ENCODE results near the gene WFDC1.
A peak's percentile ranks its signal among the peaks of the same experiment; 100 is the strongest.

WFDC1 gene

GRCh38 chr16:84294531-84295142, at the start of gene WFDC1:
Gene WFDC1 (plus strand): TSS chr16:84294878. CDS start chr16:84294972, 94 bp downstream.
- peak; percentile 76 for DNase-seq

- no peak for DNase-seq
Measured at GRCh38 chr16:84245956-84246678, 48.6 kb upstream of the WFDC1 start.

DNA sequence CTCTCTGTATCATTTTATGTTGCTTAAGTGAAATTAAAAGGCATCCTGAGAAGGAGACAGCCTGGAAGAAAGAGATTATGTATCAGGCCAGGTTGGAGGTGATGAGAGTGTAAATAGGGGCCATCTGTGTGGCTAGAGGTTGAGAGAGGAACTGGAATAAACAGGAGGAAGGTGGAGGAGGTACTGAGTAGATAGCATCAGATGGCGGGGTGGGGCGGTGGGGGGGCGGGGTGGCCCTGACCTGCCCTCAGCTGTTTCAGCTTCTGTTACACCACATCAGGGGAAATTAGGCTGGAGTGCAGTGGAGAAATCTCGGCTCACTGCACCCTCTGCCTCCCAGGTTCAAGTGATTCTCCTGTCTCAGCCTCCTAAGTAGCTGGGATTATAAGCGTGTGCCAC, 48.0 kb upstream of the WFDC1 start:
- DNase-seq, result no peak

- DNase-seq, result no peak
Measured at GRCh38 chr16:84247331-84247730, 47.3 kb upstream of the WFDC1 start.

DNA sequence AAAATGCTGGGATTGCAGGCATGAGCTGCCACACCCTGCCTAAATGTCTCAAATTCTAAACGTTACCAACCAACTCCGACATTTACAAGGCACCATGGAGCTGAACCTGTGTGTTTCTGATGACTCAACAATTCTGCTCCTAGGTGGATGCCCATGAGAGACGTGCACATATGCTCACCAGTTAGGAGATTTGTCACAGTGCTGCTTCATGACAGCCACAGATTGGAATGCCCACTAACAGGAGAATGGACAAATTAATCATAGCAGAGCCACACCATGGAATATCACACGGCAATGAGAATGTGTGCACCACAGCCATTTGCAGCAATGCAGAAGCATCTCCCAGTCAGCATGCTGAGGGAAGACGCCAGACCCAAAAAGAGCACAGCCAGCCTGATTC, 46.8 kb upstream of the WFDC1 start:
- no peak for DNase-seq

- no peak for DNase-seq
Measured at GRCh38 chr16:84252184-84252583, 42.5 kb upstream of the WFDC1 start.

- no peak for DNase-seq
Measured at GRCh38 chr16:84253173-84253572, 41.5 kb upstream of the WFDC1 start.

DNA sequence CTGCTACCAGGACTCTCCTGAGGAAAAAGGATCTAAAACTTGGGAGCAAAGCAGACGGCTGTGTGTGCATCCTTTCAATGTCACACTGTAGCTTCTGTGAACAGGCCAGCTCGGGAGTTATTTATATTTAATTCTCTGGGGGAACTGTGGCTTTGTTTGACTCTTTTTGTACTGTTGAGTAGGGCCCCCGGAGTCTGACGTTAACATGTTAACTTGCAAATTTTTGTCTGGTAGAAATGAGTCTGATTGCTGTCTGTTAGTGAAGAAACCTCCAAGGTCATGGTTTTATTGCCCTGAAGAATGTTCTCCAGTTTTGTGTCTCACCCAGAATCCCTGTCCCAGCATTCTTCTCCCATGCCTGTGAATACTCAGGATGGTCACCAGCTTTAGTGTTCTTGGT, 40.6 kb upstream of the WFDC1 start:
- no peak for DNase-seq

- DNase-seq, result no peak
Measured at GRCh38 chr16:84255050-84255810, 39.4 kb upstream of the WFDC1 start.

GRCh38 chr16:84258266-84258665, 36.4 kb upstream of the WFDC1 start:
- no peak for DNase-seq

- DNase-seq, result no peak
Measured at GRCh38 chr16:84259691-84260090, 35.0 kb upstream of the WFDC1 start.

- DNase-seq, result no peak
Measured at GRCh38 chr16:84260766-84261554, 33.7 kb upstream of the WFDC1 start.

DNA sequence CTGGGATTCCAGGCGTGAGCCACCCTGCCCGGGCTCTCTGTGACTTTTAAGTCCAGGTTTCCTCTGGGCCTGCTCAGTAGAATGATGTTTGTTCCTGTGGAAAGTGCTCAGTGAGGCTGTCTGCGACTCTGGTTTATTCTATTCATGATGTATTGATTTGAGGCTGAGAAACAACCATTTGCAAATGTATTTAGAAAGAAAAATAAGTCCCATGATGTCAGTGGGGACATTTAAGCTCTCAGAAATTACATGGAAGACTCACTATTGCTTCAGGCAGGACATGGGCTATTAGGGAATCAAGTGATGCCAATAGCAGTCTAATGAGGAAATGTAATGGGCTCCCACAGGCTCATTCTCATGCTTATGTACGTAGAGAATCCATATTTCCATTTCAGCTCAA, 32.6 kb upstream of the WFDC1 start:
- no peak for DNase-seq

GRCh38 chr16:84262939-84263338, 31.7 kb upstream of the WFDC1 start:
- DNase-seq, result no peak

DNA sequence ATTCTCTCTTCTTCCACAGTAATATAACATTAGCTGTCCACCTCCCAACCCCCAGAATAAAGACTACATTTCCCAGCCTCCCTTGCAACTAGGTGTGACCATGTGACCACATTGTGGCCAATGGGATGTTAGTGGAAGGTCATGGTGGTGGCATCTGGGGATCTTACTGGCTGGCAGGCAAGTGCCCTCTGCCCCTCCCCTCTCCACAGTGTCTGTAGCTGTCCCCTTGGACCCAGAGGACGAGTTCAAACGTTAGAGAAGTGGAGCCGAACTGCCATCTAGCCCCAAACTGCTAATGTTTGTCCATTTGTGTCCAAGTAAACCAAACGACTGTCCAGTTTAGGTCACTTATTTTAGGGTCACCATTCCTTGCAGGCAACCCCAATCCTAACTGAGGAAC, 28.2 kb upstream of the WFDC1 start:
- DNase-seq, result peak; percentile 53

GRCh38 chr16:84267380-84267779, 27.3 kb upstream of the WFDC1 start:
- DNase-seq, result no peak

DNA sequence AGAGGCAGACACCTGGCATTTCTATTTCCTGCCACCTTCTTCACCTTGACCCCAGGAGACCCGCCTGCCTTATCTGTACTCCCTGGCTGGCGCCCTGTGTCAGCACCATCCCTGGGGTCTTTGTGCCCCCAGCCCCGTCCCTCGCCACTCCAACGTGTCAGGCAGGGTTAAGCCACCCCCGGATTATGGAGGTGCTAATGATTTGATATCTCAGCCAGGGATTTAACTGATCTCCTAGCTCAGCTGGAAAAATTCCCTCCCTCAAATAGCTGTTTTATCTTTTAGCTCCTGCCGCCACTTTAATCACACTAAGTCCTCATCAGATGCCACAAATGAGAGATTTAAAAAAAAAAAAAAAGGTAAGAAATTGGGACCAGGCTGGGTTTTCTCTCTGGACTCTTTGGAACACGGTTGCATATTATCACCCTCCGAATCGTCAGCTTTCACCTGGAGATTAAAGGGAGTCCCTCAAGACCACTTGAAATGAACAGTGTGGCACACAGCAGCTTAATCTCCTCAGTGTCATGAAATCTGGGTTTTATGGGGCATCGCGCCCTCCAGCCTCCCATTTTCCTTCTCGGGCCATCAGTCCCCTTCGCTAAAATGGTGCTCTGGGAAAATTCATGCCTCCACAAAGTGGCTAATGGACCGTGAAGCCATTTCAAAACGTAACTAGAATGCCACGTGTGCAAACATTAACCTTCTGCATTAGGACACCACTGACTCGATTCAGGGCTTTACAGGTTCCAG, 26.2 kb upstream of the WFDC1 start:
- no peak for DNase-seq

DNA sequence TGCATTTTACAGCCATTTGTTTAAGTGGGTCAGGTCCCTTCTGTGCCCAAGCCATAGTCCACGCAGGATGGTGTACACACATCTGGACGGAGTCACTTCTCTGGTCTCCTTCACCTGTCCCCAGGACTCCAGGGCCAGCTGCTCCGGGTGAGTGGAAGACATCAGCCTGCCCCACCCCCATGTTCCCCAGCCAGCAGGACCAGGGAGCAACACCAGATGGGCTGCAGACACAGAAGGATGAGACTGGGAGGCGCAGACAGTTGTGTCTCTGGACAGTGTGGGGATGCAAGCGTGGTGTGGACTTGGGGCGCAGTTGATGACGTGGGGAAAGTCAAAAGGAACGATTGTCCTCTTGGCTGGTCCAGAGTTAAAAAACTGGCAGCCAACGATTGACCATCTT, 24.6 kb upstream of the WFDC1 start:
- no peak for DNase-seq

DNA sequence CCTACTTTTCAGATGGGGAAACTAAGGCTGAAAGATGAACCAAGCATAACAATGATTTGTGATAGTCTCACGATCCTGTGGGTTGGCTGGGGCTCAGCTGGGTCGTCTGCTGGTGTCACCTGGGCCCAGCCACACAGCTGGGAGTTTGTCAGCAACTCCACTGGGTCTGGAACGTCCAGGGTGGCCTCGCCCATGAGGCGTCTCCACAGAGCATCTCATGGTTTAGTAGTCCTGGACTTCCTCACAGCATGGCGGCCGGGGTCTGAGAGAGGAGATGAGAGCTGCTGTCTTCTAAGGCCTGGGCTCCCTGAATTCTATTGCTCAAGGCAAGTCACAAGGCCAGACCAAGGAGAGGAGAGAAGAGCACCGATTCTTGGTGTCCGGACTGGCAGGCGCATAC, 24.1 kb upstream of the WFDC1 start:
- no peak for DNase-seq

- no peak for DNase-seq
Measured at GRCh38 chr16:84271037-84271436, 23.6 kb upstream of the WFDC1 start.

DNA sequence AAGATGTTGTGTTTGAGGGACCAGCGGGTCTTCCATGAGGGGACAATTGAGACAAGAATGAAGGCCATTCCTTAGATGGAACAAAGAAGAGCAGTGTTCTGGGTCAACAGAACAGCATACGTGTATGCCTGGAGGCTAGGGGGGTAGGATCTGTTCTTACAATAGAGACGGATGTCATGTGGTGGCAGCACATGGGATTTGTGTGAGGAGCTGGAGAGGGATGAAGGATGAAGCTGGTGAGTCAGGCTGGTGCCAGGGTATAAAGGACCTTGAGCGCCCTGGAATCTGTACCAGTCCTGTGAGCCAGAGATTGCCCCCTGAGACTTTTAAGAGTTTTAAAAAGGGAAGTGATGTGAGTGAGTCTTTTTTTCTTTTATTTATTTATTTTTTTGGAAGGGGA, 22.8 kb upstream of the WFDC1 start:
- no peak for DNase-seq

DNA sequence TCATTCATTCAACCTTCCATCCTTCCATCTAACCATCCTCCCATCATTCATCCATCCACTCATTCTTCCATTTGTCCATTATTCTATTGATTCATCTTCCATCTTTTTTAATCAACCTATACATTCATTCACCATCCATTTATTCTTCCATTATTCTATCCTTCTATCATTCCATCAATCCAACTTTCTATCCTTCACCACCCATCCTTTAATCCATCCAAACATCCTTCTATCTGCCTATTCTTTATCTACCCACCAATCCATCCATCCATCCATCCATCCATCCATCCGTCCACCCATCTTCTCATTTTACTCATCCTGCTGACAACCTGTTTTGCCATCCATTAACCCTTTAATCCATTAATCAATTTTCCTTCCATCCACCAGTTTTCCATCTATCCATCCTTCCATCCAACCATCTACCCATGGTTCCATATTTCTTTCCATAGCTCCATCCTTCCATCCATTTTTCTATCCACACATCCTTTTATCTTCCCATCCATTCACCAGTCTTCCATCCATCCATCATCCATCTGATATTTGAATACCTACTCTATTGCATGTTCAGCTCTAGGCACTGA, 21.8 kb upstream of the WFDC1 start:
- no peak for DNase-seq

Measured in femur (tissue), 1 donor.